Measurements from ENCODE around the gene LAMB4. TPM values are rescaled to one million over a fixed set of nuclear protein-coding genes. Genes with fewer than 3 reads are reported as not detected.

LAMB4 gene
- total and polyA plus RNA-seq, 2 donors (not counting 1 experiment from before 2014, with no cell fraction given): not detected

DNA sequence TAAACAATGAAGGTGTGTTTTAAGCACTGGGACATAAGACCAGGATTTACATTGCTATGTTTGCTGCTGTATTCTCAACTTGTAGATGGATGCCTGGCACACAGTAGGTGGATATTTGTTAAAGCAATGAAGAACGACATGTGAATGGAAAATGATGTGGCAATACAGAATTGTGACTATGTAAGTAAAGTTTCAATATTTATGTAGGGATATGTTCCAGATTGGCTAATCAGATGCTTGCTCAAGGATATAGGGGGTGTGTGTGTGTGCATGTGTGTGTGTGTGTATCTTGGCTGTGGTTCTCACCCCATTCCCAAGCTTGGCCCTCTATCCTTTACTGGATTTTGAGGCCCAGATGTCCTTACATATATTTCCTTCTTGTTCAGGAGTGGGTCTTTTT lies 84.5 kb downstream of the LAMB4 start:
- DNase-seq (no peak), ATAC-seq (ENCODE audit: low read depth) (no peak)
- Histone ChIP-seq H3K9ac (ENCODE audit: low read length) (no peak overlapping the region), H3K27me3 (replicated peaks in 1 of 4; ENCODE audit: control extremely low read depth in 1 of 4, control insufficient read depth in 3 of 4, insufficient read depth in 4 of 4, low read length in 3 of 4) (no peaks in the 10 kb centered on the region), H4K20me1 (ENCODE audit: control insufficient read depth, insufficient read depth, low read length, poor library complexity, severe bottlenecking) (no peaks in the 10 kb centered on the region), H3K4me3 (ENCODE audit: control extremely low read depth in 1 of 5, extremely low read depth in 1 of 5, insufficient read depth in 1 of 5, low read depth in 2 of 5, low read length in 4 of 5) (no peak overlapping the region), H2AFZ (ENCODE audit: insufficient read depth, low read depth, low read length, poor library complexity, severe bottlenecking) (no peak overlapping the region), H3K4me1 (ENCODE audit: control insufficient read depth in 2 of 2, insufficient read depth in 2 of 2, low read length in 2 of 2) (peaks cover 10 to 11% of the 10 kb centered on the region in 2 donors), H3K36me3 (replicated peaks in 1 of 2; ENCODE audit: control extremely low read depth in 1 of 2, control insufficient read depth in 1 of 2, extremely low read depth in 1 of 2, insufficient read depth in 2 of 2, low read length in 1 of 2) (no peaks in the 10 kb centered on the region), H3K27ac (ENCODE audit: low read length in 2 of 2) (no peak overlapping the region), H3K79me2 (ENCODE audit: control insufficient read depth, insufficient read depth, low read length) (no peaks in the 10 kb centered on the region), H3K9me3 (ENCODE audit: control extremely low read depth in 1 of 3, control insufficient read depth in 2 of 3, insufficient read depth in 1 of 3, low read length in 2 of 3) (no peaks in the 10 kb centered on the region), H3K4me2 (replicated peaks; ENCODE audit: low read depth, low read length, poor library complexity, severe bottlenecking) (no peak overlapping the region)
- 100% methylated on average over 1 of the region's 1 CpG for WGBS (ENCODE audit: insufficient coverage)
- Mint-ChIP-seq H3K4me3 (no peak overlapping the region), H3K27ac (no peak overlapping the region), H3K27me3 (peaks cover 4% of the 10 kb centered on the region), H3K9me3 (ENCODE audit: insufficient read depth) (no peaks in the 10 kb centered on the region), H3K4me1 (peaks cover 6% of the 10 kb centered on the region)
- ChIA-PET CTCF (no interaction called here), POLR2A (no interaction called here)
- no peak for TF ChIP-seq CTCF (IDR thresholded peaks at IDR 0.05)
- TF ChIP-seq EZH2 (IDR thresholded peaks at IDR 0.05; ENCODE audit: borderline replicate concordance, insufficient read depth, low read depth, low read length, poor library complexity, severe bottlenecking): no peak
- intact Hi-C loops (cut with micrococcal nuclease): no loop called here

- no CpG with 5 or more reads among the region's 1 CpG for WGBS (ENCODE audit: insufficient coverage)
- Histone ChIP-seq H3K4me2 (replicated peaks; ENCODE audit: low read depth, low read length, poor library complexity, severe bottlenecking) (no peak overlapping the region), H3K4me3 (ENCODE audit: control extremely low read depth in 1 of 5, extremely low read depth in 1 of 5, insufficient read depth in 1 of 5, low read depth in 2 of 5, low read length in 4 of 5) (no peak overlapping the region), H3K9ac (ENCODE audit: low read length) (no peak overlapping the region), H3K79me2 (ENCODE audit: control insufficient read depth, insufficient read depth, low read length) (no peaks in the 10 kb centered on the region), H3K9me3 (ENCODE audit: control extremely low read depth in 1 of 3, control insufficient read depth in 2 of 3, insufficient read depth in 1 of 3, low read length in 2 of 3) (no peaks in the 10 kb centered on the region), H3K36me3 (replicated peaks in 1 of 2; ENCODE audit: control extremely low read depth in 1 of 2, control insufficient read depth in 1 of 2, extremely low read depth in 1 of 2, insufficient read depth in 2 of 2, low read length in 1 of 2) (no peaks in the 10 kb centered on the region), H3K4me1 (ENCODE audit: control insufficient read depth in 2 of 2, insufficient read depth in 2 of 2, low read length in 2 of 2) (peaks cover 10 to 11% of the 10 kb centered on the region in 2 donors), H2AFZ (ENCODE audit: insufficient read depth, low read depth, low read length, poor library complexity, severe bottlenecking) (no peak overlapping the region), H3K27me3 (replicated peaks in 1 of 4; ENCODE audit: control extremely low read depth in 1 of 4, control insufficient read depth in 3 of 4, insufficient read depth in 4 of 4, low read length in 3 of 4) (no peaks in the 10 kb centered on the region), H4K20me1 (ENCODE audit: control insufficient read depth, insufficient read depth, low read length, poor library complexity, severe bottlenecking) (no peaks in the 10 kb centered on the region), H3K27ac (ENCODE audit: low read length in 2 of 2) (no peak overlapping the region)
- peaks cover 4% of the 10 kb centered on the region for H3K27me3 Mint-ChIP-seq
- CTCF ChIA-PET: no interaction called here
- H3K9me3 Mint-ChIP-seq (ENCODE audit: insufficient read depth): no peaks in the 10 kb centered on the region
- no peak for ATAC-seq (ENCODE audit: low read depth)
- intact Hi-C loops (cut with micrococcal nuclease): no loop called here
- TF ChIP-seq EZH2 (IDR thresholded peaks at IDR 0.05; ENCODE audit: borderline replicate concordance, insufficient read depth, low read depth, low read length, poor library complexity, severe bottlenecking) (no peak), CTCF (IDR thresholded peaks at IDR 0.05) (no peak)
- POLR2A ChIA-PET: no interaction called here
- H3K4me1 Mint-ChIP-seq: peaks cover 3% of the 10 kb centered on the region
- no peak for DNase-seq
- no peak overlapping the region for H3K4me3 Mint-ChIP-seq
- H3K27ac Mint-ChIP-seq: no peak overlapping the region
These were observed 85.0 kb downstream of the LAMB4 start for GRCh38 chr7:108045154-108045553.
